Measurements from ENCODE around the gene IL10RB.

DNA sequence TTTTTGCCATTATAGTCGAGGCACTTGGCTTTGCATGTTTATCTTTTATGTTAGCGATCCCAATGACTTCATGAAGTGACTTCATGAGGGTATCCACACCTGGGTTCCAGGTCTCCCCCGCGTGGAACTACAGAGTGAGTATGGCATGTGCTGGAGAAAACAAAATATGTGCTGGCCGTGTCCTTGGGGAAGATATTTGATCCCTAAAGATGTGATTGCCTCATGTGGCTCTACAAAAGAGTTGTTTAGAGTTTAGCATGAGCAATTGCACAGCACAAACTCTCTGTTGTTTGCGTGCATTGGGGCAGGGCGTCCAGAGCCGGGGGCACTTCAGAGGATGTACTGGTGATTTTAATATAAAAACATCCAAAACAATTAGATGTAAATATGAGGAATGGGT lies 4.8 kb downstream of the IL10RB start:
- no peak for TF ChIP-seq POLR2A (IDR thresholded peaks at IDR 0.05)
- TF ChIP-seq, protein P1, sequence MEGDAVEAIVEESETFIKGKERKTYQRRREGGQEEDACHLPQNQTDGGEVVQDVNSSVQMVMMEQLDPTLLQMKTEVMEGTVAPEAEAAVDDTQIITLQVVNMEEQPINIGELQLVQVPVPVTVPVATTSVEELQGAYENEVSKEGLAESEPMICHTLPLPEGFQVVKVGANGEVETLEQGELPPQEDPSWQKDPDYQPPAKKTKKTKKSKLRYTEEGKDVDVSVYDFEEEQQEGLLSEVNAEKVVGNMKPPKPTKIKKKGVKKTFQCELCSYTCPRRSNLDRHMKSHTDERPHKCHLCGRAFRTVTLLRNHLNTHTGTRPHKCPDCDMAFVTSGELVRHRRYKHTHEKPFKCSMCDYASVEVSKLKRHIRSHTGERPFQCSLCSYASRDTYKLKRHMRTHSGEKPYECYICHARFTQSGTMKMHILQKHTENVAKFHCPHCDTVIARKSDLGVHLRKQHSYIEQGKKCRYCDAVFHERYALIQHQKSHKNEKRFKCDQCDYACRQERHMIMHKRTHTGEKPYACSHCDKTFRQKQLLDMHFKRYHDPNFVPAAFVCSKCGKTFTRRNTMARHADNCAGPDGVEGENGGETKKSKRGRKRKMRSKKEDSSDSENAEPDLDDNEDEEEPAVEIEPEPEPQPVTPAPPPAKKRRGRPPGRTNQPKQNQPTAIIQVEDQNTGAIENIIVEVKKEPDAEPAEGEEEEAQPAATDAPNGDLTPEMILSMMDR (IDR thresholded peaks at IDR 0.05), result no peak

All from body of pancreas (tissue), 4 donors.